HG02884 (cell line): Measurements from ENCODE around the gene LPIN3.
A peak's percentile ranks its signal among the peaks of the same experiment; 100 is the strongest.

Source experiments
- ATAC-seq: cut with Tn5 transposase; IDR thresholded peaks from one replicate; pipeline ENCODE4 v1.9.1; 2021; ENCODE audit warnings: mild to moderate bottlenecking, moderate library complexity; ENCODE audit not compliant: unreplicated experiment

The LPIN3 gene

GRCh38 chr20:41392295-41392694 lies 51.7 kb downstream of the LPIN3 start:
- no peak for ATAC-seq

GRCh38 chr20:41392871-41393704 lies 52.5 kb downstream of the LPIN3 start:
- ATAC-seq: no peak

GRCh38 chr20:41393705-41394066 lies 53.1 kb downstream of the LPIN3 start:
- ATAC-seq: no peak

GRCh38 chr20:41394081-41394480 lies 53.5 kb downstream of the LPIN3 start:
- ATAC-seq: no peak

GRCh38 chr20:41394931-41395666 lies 54.5 kb downstream of the LPIN3 start:
- no peak for ATAC-seq

GRCh38 chr20:41395667-41396664 lies 55.3 kb downstream of the LPIN3 start:
- no peak for ATAC-seq

- no peak for ATAC-seq
These were observed 57.8 kb downstream of the LPIN3 start for GRCh38 chr20:41398408-41398807.

- no peak for ATAC-seq
These were observed 63.0 kb downstream of the LPIN3 start for GRCh38 chr20:41403604-41404003.

GRCh38 chr20:41405436-41405835 lies 64.8 kb downstream of the LPIN3 start:
- ATAC-seq: no peak

GRCh38 chr20:41406353-41406752 lies 65.7 kb downstream of the LPIN3 start:
- no peak for ATAC-seq

- no peak for ATAC-seq
These were observed 66.3 kb downstream of the LPIN3 start for GRCh38 chr20:41406896-41407444.

- no peak for ATAC-seq
These were observed 67.0 kb downstream of the LPIN3 start for GRCh38 chr20:41407607-41408006.

GRCh38 chr20:41408156-41408794 lies 67.7 kb downstream of the LPIN3 start:
- peak; percentile 68 for ATAC-seq

- ATAC-seq: no peak
These were observed 68.4 kb downstream of the LPIN3 start for GRCh38 chr20:41408986-41409385.
